SU-DHL-6 (cell line): Measurements from ENCODE around the gene TMEM182.

Experiments used
- H2AFZ ChIP-seq: fragments of 200-600 bp; sonication (generic); 2 replicates; pipeline ENCODE4 v1.6.1; 2014; ENCODE audit warnings: low read depth, mild to moderate bottlenecking, moderate library complexity, mixed read lengths, antibody characterized with exemption, low read length; ENCODE audit not compliant: severe bottlenecking
- H3F3A ChIP-seq: fragments of 200-600 bp; shearing (Covaris generic); 2 replicates; pipeline ENCODE4 v1.6.0; 2016; ENCODE audit warnings: antibody characterized with exemption, mild to moderate bottlenecking; ENCODE audit not compliant: insufficient read depth
- H3K27ac ChIP-seq: fragments of 200-600 bp; sonication (generic); 2 replicates; pipeline ENCODE4 v1.5.1; 2016; ENCODE audit warnings: low read depth, mild to moderate bottlenecking, low read length, moderate library complexity, mixed read lengths
- H3K27me3 ChIP-seq: fragments of 200-600 bp; sonication (generic), shearing (Covaris generic); 2 replicates; pipeline ENCODE4 v1.6.0; 2014; ENCODE audit warnings: mild to moderate bottlenecking, low read length
- H3K36me3 ChIP-seq: fragments of 200-600 bp; sonication (generic); 2 replicates; pipeline ENCODE4 v1.6.1; 2014; ENCODE audit warnings: mild to moderate bottlenecking, low read length, mixed read lengths
- H3K4me2 ChIP-seq: fragments of 300-600, 200-600 bp; shearing (Covaris generic), sonication (generic); 2 replicates; pipeline ENCODE4 v1.6.0; 2014; ENCODE audit warnings: low read length, low read depth, mild to moderate bottlenecking; ENCODE audit not compliant: poor library complexity, severe bottlenecking
- H3K4me3 ChIP-seq: fragments of 200-600 bp; sonication (generic); 2 replicates; pipeline ENCODE4 v1.5.1; 2014; ENCODE audit warnings: antibody characterized with exemption, low read length, mild to moderate bottlenecking, mixed read lengths; ENCODE audit not compliant: insufficient read depth, poor library complexity, severe bottlenecking
- H3K79me2 ChIP-seq: fragments of 200-600 bp; sonication (generic); 2 replicates; pipeline ENCODE4 v1.6.1; 2014; ENCODE audit warnings: mild to moderate bottlenecking, low read length, moderate library complexity; ENCODE audit not compliant: insufficient read depth
- H3K9ac ChIP-seq: fragments of 200-600 bp; sonication (generic); 2 replicates; pipeline ENCODE4 v1.7.0; 2014; ENCODE audit warnings: mild to moderate bottlenecking, low read length
- H3K9me2 ChIP-seq: fragments of 200-600 bp; sonication (generic); replicated peaks from 2 replicates; pipeline ENCODE4 v1.6.1; 2014; ENCODE audit warnings: low read length; ENCODE audit not compliant: insufficient read depth
- H3K9me3 ChIP-seq: fragments of 200-600 bp; sonication (generic); 2 replicates; pipeline ENCODE4 v1.6.1; 2014; ENCODE audit warnings: low read length, mixed read lengths; ENCODE audit not compliant: insufficient read depth
- H4K20me1 ChIP-seq: fragments of 200-600 bp; sonication (generic); 2 replicates; pipeline ENCODE4 v1.6.1; 2014; ENCODE audit warnings: low read depth, mild to moderate bottlenecking, antibody characterized with exemption, low read length, moderate library complexity, mixed read lengths
- CTCF ChIP-seq: fragments of 200-600 bp; sonication (generic); IDR thresholded peaks from one replicate; pipeline ENCODE4 v1.5.1; 2017; ENCODE audit warnings: antibody characterized with exemption, mild to moderate bottlenecking, low read length, moderate library complexity; ENCODE audit not compliant: insufficient read depth, poor library complexity, severe bottlenecking
- EZH2phosphoT487 ChIP-seq: fragments of 200-600 bp; sonication (generic), shearing (Covaris generic); conservative IDR thresholded peaks from 2 replicates; pipeline ENCODE4 v1.6.1; 2018; ENCODE audit warnings: mild to moderate bottlenecking, antibody characterized with exemption, low read length, moderate library complexity, mixed read lengths

TMEM182 gene

GRCh38 chr2:102843764-102844443 is 82.1 kb downstream of the TMEM182 start:
- H4K20me1 ChIP-seq: no peaks in the 10 kb centered on the region
- no peak overlapping the region for H3K4me2 ChIP-seq
- H3K9ac ChIP-seq: no peak overlapping the region
- H2AFZ ChIP-seq: no peak overlapping the region
- no peaks in the 10 kb centered on the region for H3K79me2 ChIP-seq
- TF ChIP-seq EZH2phosphoT487 (no peak), CTCF (no peak)
- H3K9me3 ChIP-seq: no peaks in the 10 kb centered on the region
- no peaks in the 10 kb centered on the region for H3K9me2 ChIP-seq
- no peaks in the 10 kb centered on the region for H3K27me3 ChIP-seq
- no peaks in the 10 kb centered on the region for H3K36me3 ChIP-seq
- H3F3A ChIP-seq: no peaks in the 10 kb centered on the region
- H3K4me3 ChIP-seq: no peak overlapping the region
- no peak overlapping the region for H3K27ac ChIP-seq

- Histone ChIP-seq H3K9me2 (no peaks in the 10 kb centered on the region), H3K4me2 (no peak overlapping the region), H4K20me1 (no peaks in the 10 kb centered on the region), H3F3A (no peaks in the 10 kb centered on the region), H3K79me2 (no peaks in the 10 kb centered on the region), H2AFZ (no peak overlapping the region), H3K27me3 (no peaks in the 10 kb centered on the region), H3K36me3 (no peaks in the 10 kb centered on the region), H3K4me3 (no peak overlapping the region), H3K9ac (no peak overlapping the region), H3K27ac (no peak overlapping the region), H3K9me3 (no peaks in the 10 kb centered on the region)
- TF ChIP-seq CTCF (no peak), EZH2phosphoT487 (no peak)
Measured at GRCh38 chr2:102844911-102845310, 83.1 kb downstream of the TMEM182 start.

- H3K9me2 ChIP-seq: no peaks in the 10 kb centered on the region
- no peaks in the 10 kb centered on the region for H3K27me3 ChIP-seq
- H2AFZ ChIP-seq: no peak overlapping the region
- H3K9me3 ChIP-seq: no peaks in the 10 kb centered on the region
- TF ChIP-seq CTCF (no peak), EZH2phosphoT487 (no peak)
- no peaks in the 10 kb centered on the region for H4K20me1 ChIP-seq
- no peaks in the 10 kb centered on the region for H3F3A ChIP-seq
- H3K9ac ChIP-seq: no peak overlapping the region
- H3K36me3 ChIP-seq: no peaks in the 10 kb centered on the region
- no peak overlapping the region for H3K27ac ChIP-seq
- no peak overlapping the region for H3K4me3 ChIP-seq
- H3K4me2 ChIP-seq: no peak overlapping the region
- H3K79me2 ChIP-seq: no peaks in the 10 kb centered on the region
Measured at GRCh38 chr2:102848366-102848839, 86.6 kb downstream of the TMEM182 start.
